Gastroesophageal sphincter (tissue), 4 donors: Measurements from ENCODE around the gene SLC39A1. TPM values are rescaled to one million over a fixed set of nuclear protein-coding genes. Genes with fewer than 3 reads are reported as not detected.

ENCODE experiments used
- ATAC-seq: fragments of 150-250 bp; one replicate; pipeline ENCODE4 v1.9.1; 2016; ENCODE audit warnings: mild to moderate bottlenecking, moderate library complexity
- H3K27ac ChIP-seq, 4 donors: fragments of 200-600 bp; sonication (generic) in 3 of 4; 1 replicate in 3 of 4; 2 replicates in 1 of 4; pipeline ENCODE4 v1.5.1; 2016 to 2019
- H3K27me3 ChIP-seq: fragments of 200-600 bp; sonication (generic); one replicate; pipeline ENCODE4 v1.5.1; 2019
- H3K36me3 ChIP-seq, 2 donors: fragments of 200-600 bp; sonication (generic); one replicate each; pipeline ENCODE4 v1.5.1; 2019; ENCODE audit warnings: control low read depth in 1 of 2
- H3K4me1 ChIP-seq, 3 donors: fragments of 200-600 bp; sonication (generic); 1 replicate in 2 of 3; 2 replicates in 1 of 3; pipeline ENCODE4 v1.5.1; 2016 to 2019; ENCODE audit warnings: control low read depth in 2 of 3
- H3K4me3 ChIP-seq, 2 donors: fragments of 200-600 bp; sonication (generic); one replicate each; pipeline ENCODE4 v1.5.1; 2019; ENCODE audit warnings: mild to moderate bottlenecking in 1 of 2, moderate library complexity in 1 of 2
- H3K9me3 ChIP-seq, 3 donors: fragments of 200-600 bp; sonication (generic); one replicate each; pipeline ENCODE4 v1.5.1; 2017 to 2019; ENCODE audit warnings: control low read depth in 2 of 3
- CTCF ChIP-seq, 4 experiments: fragments of 200-600 bp in 2 of 4; fragments of 450-650 bp in 2 of 4; sonication (generic) in 1 of 4; IDR thresholded peaks; one replicate each; pipeline ENCODE4 v1.5.1; 2017 to 2019; ENCODE audit warnings: antibody characterized with exemption in 4 of 4, mild to moderate bottlenecking in 2 of 4, moderate library complexity in 2 of 4
- EP300 ChIP-seq: sonication (generic); formaldehyde crosslinking; IDR thresholded peaks from one replicate; pipeline ENCODE4 v1.6.1; 2017; ENCODE audit warnings: antibody characterized with exemption, mild to moderate bottlenecking
- POLR2A ChIP-seq, 2 donors: fragments of 450-650 bp; IDR thresholded peaks; one replicate each; pipeline ENCODE4 v1.6.1; 2017; ENCODE audit warnings: antibody characterized with exemption in 2 of 2, mild to moderate bottlenecking in 2 of 2, moderate library complexity in 1 of 2
- POLR2AphosphoS5 ChIP-seq: sonication (generic); formaldehyde crosslinking; IDR thresholded peaks from one replicate; pipeline ENCODE4 v1.6.1; 2017; ENCODE audit warnings: antibody characterized with exemption
- WGBS, 2 donors: methylation state at CpG; one replicate each; pipeline ENCODE4 v1.1.5; 2018; ENCODE audit warnings: low coverage in 1 of 2; 5-methylcytosine and 5-hydroxymethylcytosine counted together
- total RNA-seq, 4 donors: library from RNA; depleted of rRNA; stranded (reverse); fragments of >200 nt; gene quantifications; one replicate each; pipeline ENCODE4 v1.1.0, GENCODE V29; 2016

SLC39A1 gene
- total RNA-seq, 4 donors from 2014 or later, result 64.8 to 115 (median 106) TPM

- H3K27me3 ChIP-seq, result no peaks in the 10 kb centered on the region
- no peak overlapping the region for H3K4me3 ChIP-seq
- no peaks in the 10 kb centered on the region for H3K9me3 ChIP-seq
- TF ChIP-seq CTCF (IDR thresholded peaks at IDR 0.05) (no peak), EP300 (no peak), POLR2AphosphoS5 (no peak), POLR2A (IDR thresholded peaks at IDR 0.05) (no peak)
- WGBS, 2 donors, result 82 to 91% methylated on average over 4 to 11 of the region's 11 CpGs
- no peak overlapping the region for H3K27ac ChIP-seq
- no peak for ATAC-seq
- peaks cover 6 to 37% (median 15%) of the 10 kb centered on the region in 3 donors for H3K4me1 ChIP-seq
- H3K36me3 ChIP-seq, result peaks cover 0 to 48% of the 10 kb centered on the region in 2 donors
These were observed 32.3 kb upstream of the SLC39A1 start for GRCh38 chr1:153995640-153996039.

- Histone ChIP-seq H3K4me3 (no peak overlapping the region), H3K27ac (no peak overlapping the region), H3K4me1 (peaks cover 6 to 40% (median 15%) of the 10 kb centered on the region in 3 donors), H3K9me3 (no peaks in the 10 kb centered on the region), H3K36me3 (peaks cover 0 to 48% of the 10 kb centered on the region in 2 donors), H3K27me3 (no peaks in the 10 kb centered on the region)
- ATAC-seq, result no peak
- no peak for TF ChIP-seq POLR2A (IDR thresholded peaks at IDR 0.05)
- no peak for TF ChIP-seq EP300
- TF ChIP-seq POLR2AphosphoS5, result no peak
- TF ChIP-seq CTCF (IDR thresholded peaks at IDR 0.05), result no peak
- 23 to 42% methylated on average over 2 to 3 of the region's 3 CpGs for WGBS, 2 donors
These were observed 31.9 kb upstream of the SLC39A1 start for GRCh38 chr1:153995202-153995601.

- no peaks in the 10 kb centered on the region for H3K27me3 ChIP-seq
- H3K36me3 ChIP-seq, result peaks cover 0 to 48% of the 10 kb centered on the region in 2 donors
- H3K4me1 ChIP-seq, result peaks cover 6 to 51% (median 21%) of the 10 kb centered on the region in 3 donors
- H3K4me3 ChIP-seq, result peak overlapping the region; percentile 71 to 92
- 76 to 87% methylated on average over 2 of the region's 2 CpGs for WGBS, 2 donors
- TF ChIP-seq POLR2AphosphoS5 (no peak), CTCF (IDR thresholded peaks at IDR 0.05) (no peak), EP300 (no peak), POLR2A (IDR thresholded peaks at IDR 0.05) (no peak)
- no peak for ATAC-seq
- H3K27ac ChIP-seq, result peak overlapping the region; percentile 91 to 98 (median 95)
- no peaks in the 10 kb centered on the region for H3K9me3 ChIP-seq
These were observed 28.5 kb upstream of the SLC39A1 start for GRCh38 chr1:153991806-153992205.

GRCh38 chr1:153991151-153991630 lies 27.9 kb upstream of the SLC39A1 start:
- ATAC-seq, result no peak
- Histone ChIP-seq H3K9me3 (no peaks in the 10 kb centered on the region), H3K4me1 (peaks cover 6 to 57% (median 21%) of the 10 kb centered on the region in 3 donors), H3K36me3 (peaks cover 0 to 46% of the 10 kb centered on the region in 2 donors), H3K4me3 (peak overlapping the region; percentile 71 to 92), H3K27ac (peak overlapping the region; percentile 91 to 98 (median 95)), H3K27me3 (no peaks in the 10 kb centered on the region)
- TF ChIP-seq POLR2AphosphoS5 (no peak), EP300 (no peak), POLR2A (IDR thresholded peaks at IDR 0.05) (no peak), CTCF (IDR thresholded peaks at IDR 0.05) (no peak)
- WGBS, 2 donors, result 12 to 13% methylated on average over 7 to 9 of the region's 9 CpGs

GRCh38 chr1:153990468-153991150 lies 27.3 kb upstream of the SLC39A1 start, which contains the start of gene RPS27:
RPS27 (plus strand) TSS chr1:153990762; CDS start chr1:153990797, 35 bp downstream.
- Histone ChIP-seq H3K36me3 (peaks cover 0 to 40% of the 10 kb centered on the region in 2 donors), H3K4me1 (peaks cover 6 to 58% (median 21%) of the 10 kb centered on the region in 3 donors), H3K27ac (peak within 1 kb of the TSS; percentile 91 to 98 (median 95)), H3K9me3 (no peaks in the 10 kb centered on the region), H3K4me3 (peak within 1 kb of the TSS; percentile 71 to 92), H3K27me3 (no peaks in the 10 kb centered on the region)
- WGBS, 2 donors, result 0 to 1% methylated on average over 13 to 15 of the region's 36 CpGs
- TF ChIP-seq EP300, result no peak
- TF ChIP-seq POLR2A (IDR thresholded peaks at IDR 0.05), result peak; percentile 98 to 99
- peak; percentile 100 for TF ChIP-seq POLR2AphosphoS5
- TF ChIP-seq CTCF (IDR thresholded peaks at IDR 0.05), result peak in 1 of 4 experiments; percentile 9
- peak; percentile 83 for ATAC-seq
